HEK293 (cell line): Measurements from ENCODE around the gene TMEM176B.

Experiments
- CTCF ChIP-seq: fragments of 450-650 bp; formaldehyde crosslinking; IDR thresholded peaks from 2 replicates; pipeline ENCODE4 v1.5.1; 2016; ENCODE audit warnings: missing biosample characterization, missing genetic modification characterization
- ZBTB21 ChIP-seq: fragments of 450-650 bp; formaldehyde crosslinking; IDR thresholded peaks from 2 replicates; pipeline ENCODE4 v1.5.1; 2017; ENCODE audit warnings: missing biosample characterization, missing genetic modification characterization
- ZFP69B ChIP-seq: fragments of 450-650 bp; formaldehyde crosslinking; IDR thresholded peaks from 2 replicates; pipeline ENCODE4 v1.5.1; 2016; ENCODE audit warnings: missing biosample characterization, missing genetic modification characterization
- ZNF114 ChIP-seq: fragments of 450-650 bp; formaldehyde crosslinking; IDR thresholded peaks from 2 replicates; pipeline ENCODE4 v1.5.0; 2017; ENCODE audit warnings: missing biosample characterization, missing genetic modification characterization
- ZNF184 ChIP-seq: fragments of 450-650 bp; IDR thresholded peaks from 2 replicates; pipeline ENCODE4 v1.5.1; 2018; ENCODE audit warnings: missing biosample characterization, mild to moderate bottlenecking, missing genetic modification characterization
- ZNF274 ChIP-seq, 2 experiments: fragments of 200-500 bp in 1 of 2; fragments of 450-650 bp in 1 of 2; sonication (Bioruptor generic) in 1 of 2; formaldehyde crosslinking in 1 of 2; IDR thresholded peaks; 2 replicates each; pipeline versions ENCODE4 v1.5.1 to v1.6.1; 2014 to 2016; ENCODE audit warnings: borderline replicate concordance in 1 of 2, inconsistent platforms in 1 of 2, low read length in 1 of 2, missing biosample characterization in 1 of 2, missing genetic modification characterization in 1 of 2
- ZNF302 ChIP-seq: fragments of 450-650 bp; formaldehyde crosslinking; IDR thresholded peaks from 2 replicates; pipeline ENCODE4 v1.5.1; 2016; ENCODE audit warnings: missing biosample characterization, missing genetic modification characterization, low read depth
- ZNF37A ChIP-seq: fragments of 450-650 bp; IDR thresholded peaks from 2 replicates; pipeline ENCODE4 v1.5.1; 2018; ENCODE audit warnings: missing biosample characterization, missing genetic modification characterization
- ZNF433 ChIP-seq: fragments of 450-650 bp; formaldehyde crosslinking; IDR thresholded peaks from 2 replicates; pipeline ENCODE4 v1.5.1; 2016; ENCODE audit warnings: missing biosample characterization, missing genetic modification characterization, low read depth
- ZNF792 ChIP-seq: fragments of 450-650 bp; formaldehyde crosslinking; IDR thresholded peaks from 2 replicates; pipeline ENCODE4 v1.5.1; 2016; ENCODE audit warnings: missing biosample characterization, missing genetic modification characterization
- TF ChIP-seq, protein P1 (sequence below): fragments of 450-650 bp; formaldehyde crosslinking; IDR thresholded peaks from 2 replicates; pipeline ENCODE4 v1.5.1; 2016; ENCODE audit warnings: missing biosample characterization, missing genetic modification characterization
- TF ChIP-seq, protein P2 (sequence below): fragments of 450-650 bp; formaldehyde crosslinking; IDR thresholded peaks from 2 replicates; pipeline ENCODE4 v1.5.1; 2016; ENCODE audit warnings: missing biosample characterization, missing genetic modification characterization

GRCh38 chr7:150804802-150805201 is 4.6 kb upstream of the TMEM176B start:
- no peak for TF ChIP-seq ZNF433 (tag by site-specific recombination)
- TF ChIP-seq ZBTB21 (tag by site-specific recombination) = no peak
- no peak for TF ChIP-seq ZNF274 (IDR thresholded peaks at IDR 0.05; ENCODE audit: low read length)
- no peak for TF ChIP-seq ZNF274 (tag by site-specific recombination; IDR thresholded peaks at IDR 0.05; ENCODE audit: borderline replicate concordance)
- TF ChIP-seq ZNF792 (tag by site-specific recombination) = no peak
- TF ChIP-seq CTCF (tag by site-specific recombination) = no peak
- TF ChIP-seq ZFP69B = no peak
- no peak for TF ChIP-seq ZNF114 (tag by site-specific recombination)
- TF ChIP-seq ZNF302 (tag by site-specific recombination) = no peak
- TF ChIP-seq, protein P1, sequence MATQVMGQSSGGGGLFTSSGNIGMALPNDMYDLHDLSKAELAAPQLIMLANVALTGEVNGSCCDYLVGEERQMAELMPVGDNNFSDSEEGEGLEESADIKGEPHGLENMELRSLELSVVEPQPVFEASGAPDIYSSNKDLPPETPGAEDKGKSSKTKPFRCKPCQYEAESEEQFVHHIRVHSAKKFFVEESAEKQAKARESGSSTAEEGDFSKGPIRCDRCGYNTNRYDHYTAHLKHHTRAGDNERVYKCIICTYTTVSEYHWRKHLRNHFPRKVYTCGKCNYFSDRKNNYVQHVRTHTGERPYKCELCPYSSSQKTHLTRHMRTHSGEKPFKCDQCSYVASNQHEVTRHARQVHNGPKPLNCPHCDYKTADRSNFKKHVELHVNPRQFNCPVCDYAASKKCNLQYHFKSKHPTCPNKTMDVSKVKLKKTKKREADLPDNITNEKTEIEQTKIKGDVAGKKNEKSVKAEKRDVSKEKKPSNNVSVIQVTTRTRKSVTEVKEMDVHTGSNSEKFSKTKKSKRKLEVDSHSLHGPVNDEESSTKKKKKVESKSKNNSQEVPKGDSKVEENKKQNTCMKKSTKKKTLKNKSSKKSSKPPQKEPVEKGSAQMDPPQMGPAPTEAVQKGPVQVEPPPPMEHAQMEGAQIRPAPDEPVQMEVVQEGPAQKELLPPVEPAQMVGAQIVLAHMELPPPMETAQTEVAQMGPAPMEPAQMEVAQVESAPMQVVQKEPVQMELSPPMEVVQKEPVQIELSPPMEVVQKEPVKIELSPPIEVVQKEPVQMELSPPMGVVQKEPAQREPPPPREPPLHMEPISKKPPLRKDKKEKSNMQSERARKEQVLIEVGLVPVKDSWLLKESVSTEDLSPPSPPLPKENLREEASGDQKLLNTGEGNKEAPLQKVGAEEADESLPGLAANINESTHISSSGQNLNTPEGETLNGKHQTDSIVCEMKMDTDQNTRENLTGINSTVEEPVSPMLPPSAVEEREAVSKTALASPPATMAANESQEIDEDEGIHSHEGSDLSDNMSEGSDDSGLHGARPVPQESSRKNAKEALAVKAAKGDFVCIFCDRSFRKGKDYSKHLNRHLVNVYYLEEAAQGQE = no peak
- TF ChIP-seq ZNF37A = no peak
- TF ChIP-seq, protein P2, sequence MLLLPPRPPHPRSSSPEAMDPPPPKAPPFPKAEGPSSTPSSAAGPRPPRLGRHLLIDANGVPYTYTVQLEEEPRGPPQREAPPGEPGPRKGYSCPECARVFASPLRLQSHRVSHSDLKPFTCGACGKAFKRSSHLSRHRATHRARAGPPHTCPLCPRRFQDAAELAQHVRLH (tag by site-specific recombination) = no peak
- no peak for TF ChIP-seq ZNF184 (tag by site-specific recombination)
